Measurements from ENCODE around the gene SCD5. TPM values are rescaled to one million over a fixed set of nuclear protein-coding genes. Genes with fewer than 3 reads are reported as not detected.

Gene SCD5
- polyA plus RNA-seq, 2 of the 4 experiments (the other 2 are of a cell fraction), result 9.8 to 11.9 TPM

GRCh38 chr4:82797405-82798111 is 1.0 kb downstream of the SCD5 start:
- FAIRE-seq, result no peak
- H3K4me3 ChIP-seq, result peak overlapping the region; percentile 91
- H3K4me2 ChIP-seq, result peak overlapping the region; percentile 99
- H3K27ac ChIP-seq, result peak overlapping the region; percentile 79 to 83
- TF ChIP-seq REST (IDR thresholded peaks at IDR 0.05) (no peak), ESRRA (IDR thresholded peaks at IDR 0.05; ENCODE audit: borderline replicate concordance, low read length) (no peak), BHLHE40 (IDR thresholded peaks at IDR 0.05; ENCODE audit: low read depth, low read length) (no peak)
- H3K4me1 ChIP-seq, result peaks cover 6% of the 10 kb centered on the region; the same call in 1 of the 3 replicates
- no peaks in the 10 kb centered on the region for H3K9me3 ChIP-seq
- WGBS (ENCODE audit: missing lambda C conversion rate), result 57% methylated on average over 24 of the region's 47 CpGs
- ATAC-seq, result 0 out of 6 replicates have a peak, but pooled peaks of 1 of the 2 experiments have one; percentile 9
- CTCF ChIA-PET, result interaction anchor here (0.9 to 1.5 kb wide), 2 partner anchors 12 to 76 kb away, joined by 4 read pairs; no protein-coding TSS in a partner anchor
- POLR2A ChIA-PET, result interaction anchor here (1.5 kb wide), 1 partner anchor 12 kb away, joined by 15 read pairs; no protein-coding TSS in a partner anchor
- DNase-seq (ENCODE audit: low read depth in 1 of 2, low spot score in 1 of 2), result peak in 1 of 2 experiments; percentile 26

GRCh38 chr4:82797040-82797404 is 1.6 kb downstream of the SCD5 start:
- CTCF ChIA-PET, result interaction anchor here (0.9 kb wide), 1 partner anchor 11 kb away, joined by 4 read pairs; no protein-coding TSS in a partner anchor
- WGBS (ENCODE audit: missing lambda C conversion rate), result 83% methylated on average over 6 of the region's 6 CpGs
- Histone ChIP-seq H3K4me3 (no peak overlapping the region), H3K27ac (no peak overlapping the region), H3K4me1 (peaks cover 6% of the 10 kb centered on the region; the same call in 1 of the 3 replicates), H3K9me3 (no peaks in the 10 kb centered on the region), H3K4me2 (peak overlapping the region; percentile 99; the same call in 2 of the 3 replicates)
- ATAC-seq, result no peak
- TF ChIP-seq HOXB5 (CRISPR knock-in tag; IDR thresholded peaks at IDR 0.05) (no peak), SMC3 (IDR thresholded peaks at IDR 0.05) (no peak), RCOR1 (IDR thresholded peaks at IDR 0.05; ENCODE audit: low read depth, low read length) (no peak), HMGXB4 (CRISPR knock-in tag; IDR thresholded peaks at IDR 0.05; ENCODE audit: borderline replicate concordance) (no peak), ZNF302 (CRISPR knock-in tag; IDR thresholded peaks at IDR 0.05) (no peak), ZC3H11A (IDR thresholded peaks at IDR 0.05) (no peak), RNF2 (IDR thresholded peaks at IDR 0.05; ENCODE audit: borderline replicate concordance, low read depth) (no peak), BCL3 (IDR thresholded peaks at IDR 0.05) (no peak)
- DNase-seq (ENCODE audit: low read depth in 1 of 2, low spot score in 1 of 2), result no peak
- POLR2A ChIA-PET, result no interaction called here
- no peak for FAIRE-seq

- CTCF ChIA-PET, result interaction anchor here (0.8 kb wide), 1 partner anchor 8 kb away, joined by 3 read pairs; no protein-coding TSS in a partner anchor
- 0 out of 3 replicates have a peak, but pooled peaks cover 2% of the 10 kb centered on the region for H3K4me1 ChIP-seq
- H3K4me3 ChIP-seq, result no peak overlapping the region
- WGBS (ENCODE audit: missing lambda C conversion rate), result 70% methylated on average over 6 of the region's 6 CpGs
- H3K9me3 ChIP-seq, result no peaks in the 10 kb centered on the region
- no peak overlapping the region for H3K27ac ChIP-seq
- H3K4me2 ChIP-seq, result no peak overlapping the region
- DNase-seq (ENCODE audit: low read depth in 1 of 2, low spot score in 1 of 2) (no peak), ATAC-seq (no peak), FAIRE-seq (no peak)
- TF ChIP-seq TP53 (CRISPR knock-in tag; IDR thresholded peaks at IDR 0.05) (no peak), HOXA7 (CRISPR knock-in tag; IDR thresholded peaks at IDR 0.05) (no peak), CEBPB (IDR thresholded peaks at IDR 0.05) (no peak), KDM5A (IDR thresholded peaks at IDR 0.05) (no peak), NFE2L2 (conservative IDR thresholded peaks at IDR 0.05; ENCODE audit: low read length) (no peak), ATOH8 (CRISPR knock-in tag; IDR thresholded peaks at IDR 0.05; ENCODE audit: low read depth) (no peak), MYC (IDR thresholded peaks at IDR 0.05; ENCODE audit: borderline replicate concordance, low read length) (no peak), HOXB5 (CRISPR knock-in tag; IDR thresholded peaks at IDR 0.05) (no peak), SMC3 (IDR thresholded peaks at IDR 0.05) (no peak), FOXS1 (CRISPR knock-in tag; IDR thresholded peaks at IDR 0.05) (no peak), FOSB (CRISPR knock-in tag; IDR thresholded peaks at IDR 0.05) (no peak), ELK1 (IDR thresholded peaks at IDR 0.05; ENCODE audit: low read depth, low read length) (no peak)
- POLR2A ChIA-PET, result no interaction called here
Observed at GRCh38 chr4:82792912-82793649, 5.5 kb downstream of the SCD5 start.

Data from A549 (cell line).